Gastroesophageal sphincter (tissue), 4 donors: ENCODE results near the gene SLC2A6. TPM values are rescaled to one million over a fixed set of nuclear protein-coding genes. Genes with fewer than 3 reads are reported as not detected.
A peak's percentile ranks its signal among the peaks of the same experiment; 100 is the strongest.

ENCODE experiments used
- ATAC-seq: fragments of 150-250 bp; one replicate; pipeline ENCODE4 v1.9.1; 2016; ENCODE audit warnings: mild to moderate bottlenecking, moderate library complexity
- H3K27ac ChIP-seq, 4 donors: fragments of 200-600 bp; sonication (generic) in 3 of 4; 1 replicate in 3 of 4; 2 replicates in 1 of 4; pipeline ENCODE4 v1.5.1; 2016 to 2019
- H3K27me3 ChIP-seq: fragments of 200-600 bp; sonication (generic); one replicate; pipeline ENCODE4 v1.5.1; 2019
- H3K36me3 ChIP-seq, 2 donors: fragments of 200-600 bp; sonication (generic); one replicate each; pipeline ENCODE4 v1.5.1; 2019; ENCODE audit warnings: control low read depth in 1 of 2
- H3K4me1 ChIP-seq, 3 donors: fragments of 200-600 bp; sonication (generic); 1 replicate in 2 of 3; 2 replicates in 1 of 3; pipeline ENCODE4 v1.5.1; 2016 to 2019; ENCODE audit warnings: control low read depth in 2 of 3
- H3K4me3 ChIP-seq, 2 donors: fragments of 200-600 bp; sonication (generic); one replicate each; pipeline ENCODE4 v1.5.1; 2019; ENCODE audit warnings: mild to moderate bottlenecking in 1 of 2, moderate library complexity in 1 of 2
- H3K9me3 ChIP-seq, 3 donors: fragments of 200-600 bp; sonication (generic); one replicate each; pipeline ENCODE4 v1.5.1; 2017 to 2019; ENCODE audit warnings: control low read depth in 2 of 3
- CTCF ChIP-seq, 4 experiments: fragments of 200-600 bp in 2 of 4; fragments of 450-650 bp in 2 of 4; sonication (generic) in 1 of 4; IDR thresholded peaks; one replicate each; pipeline ENCODE4 v1.5.1; 2017 to 2019; ENCODE audit warnings: antibody characterized with exemption in 4 of 4, mild to moderate bottlenecking in 2 of 4, moderate library complexity in 2 of 4
- EP300 ChIP-seq: sonication (generic); formaldehyde crosslinking; IDR thresholded peaks from one replicate; pipeline ENCODE4 v1.6.1; 2017; ENCODE audit warnings: antibody characterized with exemption, mild to moderate bottlenecking
- POLR2A ChIP-seq, 2 donors: fragments of 450-650 bp; IDR thresholded peaks; one replicate each; pipeline ENCODE4 v1.6.1; 2017; ENCODE audit warnings: antibody characterized with exemption in 2 of 2, mild to moderate bottlenecking in 2 of 2, moderate library complexity in 1 of 2
- POLR2AphosphoS5 ChIP-seq: sonication (generic); formaldehyde crosslinking; IDR thresholded peaks from one replicate; pipeline ENCODE4 v1.6.1; 2017; ENCODE audit warnings: antibody characterized with exemption
- WGBS, 2 donors: methylation state at CpG; one replicate each; pipeline ENCODE4 v1.1.5; 2018; ENCODE audit warnings: low coverage in 1 of 2; 5-methylcytosine and 5-hydroxymethylcytosine counted together
- total RNA-seq, 4 donors: library from RNA; depleted of rRNA; stranded (reverse); fragments of >200 nt; gene quantifications; one replicate each; pipeline ENCODE4 v1.1.0, GENCODE V29; 2016

SLC2A6 gene
- total RNA-seq, 4 donors from 2014 or later: 1.7 to 11.8 (median 5.2) TPM

- H3K27me3 ChIP-seq: no peaks in the 10 kb centered on the region
- no peak overlapping the region for H3K27ac ChIP-seq
- TF ChIP-seq EP300: no peak
- TF ChIP-seq CTCF (IDR thresholded peaks at IDR 0.05): no peak
- TF ChIP-seq POLR2AphosphoS5: no peak
- no peak for TF ChIP-seq POLR2A (IDR thresholded peaks at IDR 0.05)
- WGBS, 2 donors: 81 to 91% methylated on average over 3 to 4 of the region's 22 CpGs
- H3K9me3 ChIP-seq: no peaks in the 10 kb centered on the region
- no peak overlapping the region for H3K4me3 ChIP-seq
- peaks cover 0 to 28% (median 4%) of the 10 kb centered on the region in 3 donors for H3K4me1 ChIP-seq
- ATAC-seq: no peak
- peaks cover 0 to 44% of the 10 kb centered on the region in 2 donors for H3K36me3 ChIP-seq
Measured at GRCh38 chr9:133463234-133463863, 15.6 kb downstream of the SLC2A6 start.

DNA sequence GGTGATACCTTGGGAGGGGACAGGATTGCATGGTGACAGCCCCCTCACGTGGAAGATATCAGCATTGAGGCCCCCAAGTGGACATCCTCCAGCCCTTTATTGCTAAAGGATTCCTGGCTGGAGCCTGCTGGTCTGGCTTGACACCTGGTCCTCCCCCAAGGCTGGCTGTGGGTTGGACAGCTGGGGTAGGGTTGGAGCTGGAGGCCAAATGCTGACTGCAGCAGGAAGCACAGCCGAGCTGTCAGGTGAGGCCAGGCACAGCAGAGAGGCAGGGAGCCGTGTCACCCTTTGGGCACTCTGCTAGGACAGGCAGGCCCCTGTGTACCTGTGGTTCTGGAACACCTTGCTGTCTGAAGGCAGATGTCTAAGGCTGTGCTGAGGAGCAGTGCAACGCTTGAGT lies 16.9 kb downstream of the SLC2A6 start:
- H3K4me1 ChIP-seq: peaks cover 0 to 28% (median 4%) of the 10 kb centered on the region in 3 donors
- H3K27ac ChIP-seq: no peak overlapping the region
- TF ChIP-seq EP300 (no peak), POLR2A (IDR thresholded peaks at IDR 0.05) (no peak), CTCF (IDR thresholded peaks at IDR 0.05) (no peak), POLR2AphosphoS5 (no peak)
- H3K4me3 ChIP-seq: no peak overlapping the region
- WGBS, 2 donors: 83% methylated on average over 1 of the region's 4 CpGs; no CpG with 5 or more reads in 1 of the 2 donors
- no peak for ATAC-seq
- H3K36me3 ChIP-seq: peaks cover 0 to 31% of the 10 kb centered on the region in 2 donors
- no peaks in the 10 kb centered on the region for H3K27me3 ChIP-seq
- H3K9me3 ChIP-seq: no peaks in the 10 kb centered on the region

DNA sequence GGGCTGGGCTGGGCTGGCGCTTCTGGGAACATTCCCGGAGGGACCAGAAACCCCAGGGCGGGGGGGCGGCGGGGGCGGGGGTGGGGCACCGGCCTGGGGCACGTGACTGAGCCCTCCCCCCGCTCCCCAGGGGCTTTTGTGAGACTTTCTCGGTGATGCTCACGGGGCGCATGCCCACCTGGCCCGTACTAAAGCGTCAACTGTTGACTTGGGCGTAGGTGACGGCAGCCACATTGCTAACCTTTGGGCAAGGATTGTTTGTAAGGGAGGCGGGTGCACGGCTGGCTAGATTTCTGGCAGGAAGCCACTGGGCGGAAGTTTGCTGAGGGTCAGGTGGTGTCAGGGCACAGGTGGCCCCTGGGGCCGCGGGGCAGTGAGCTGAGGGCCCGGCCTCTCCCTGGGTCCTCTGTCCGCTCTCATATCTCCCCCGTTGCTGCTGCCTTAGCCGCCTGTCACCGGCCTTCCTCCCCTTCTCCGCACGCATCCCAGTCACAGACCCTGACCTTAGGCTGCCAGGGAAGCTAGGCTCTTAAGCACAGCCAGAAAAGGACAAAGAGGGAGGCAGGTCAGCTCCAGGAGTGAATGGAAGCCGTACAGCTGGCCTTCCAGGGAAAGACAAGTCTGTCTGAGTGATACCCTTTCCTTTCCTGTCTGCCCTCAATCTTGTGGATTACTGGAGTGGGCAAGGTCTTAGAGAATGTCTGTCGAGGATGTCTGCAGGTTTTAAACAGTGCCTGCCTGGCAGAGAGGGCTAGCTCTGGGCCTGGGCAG lies 18.3 kb downstream of the SLC2A6 start:
- H3K4me1 ChIP-seq: peaks cover 0 to 28% (median 4%) of the 10 kb centered on the region in 3 donors
- H3K4me3 ChIP-seq: peak overlapping the region; percentile 76 to 90
- no peaks in the 10 kb centered on the region for H3K27me3 ChIP-seq
- no peaks in the 10 kb centered on the region for H3K9me3 ChIP-seq
- H3K36me3 ChIP-seq: peaks cover 0 to 24% of the 10 kb centered on the region in 2 donors
- WGBS, 2 donors: 16 to 39% methylated on average over 5 to 7 of the region's 30 CpGs
- ATAC-seq: peak; percentile 35
- TF ChIP-seq POLR2AphosphoS5: peak; percentile 10
- TF ChIP-seq CTCF (IDR thresholded peaks at IDR 0.05): no peak
- TF ChIP-seq EP300: no peak
- no peak for TF ChIP-seq POLR2A (IDR thresholded peaks at IDR 0.05)
- peak overlapping the region; percentile 83 to 97 (median 93) for H3K27ac ChIP-seq

DNA sequence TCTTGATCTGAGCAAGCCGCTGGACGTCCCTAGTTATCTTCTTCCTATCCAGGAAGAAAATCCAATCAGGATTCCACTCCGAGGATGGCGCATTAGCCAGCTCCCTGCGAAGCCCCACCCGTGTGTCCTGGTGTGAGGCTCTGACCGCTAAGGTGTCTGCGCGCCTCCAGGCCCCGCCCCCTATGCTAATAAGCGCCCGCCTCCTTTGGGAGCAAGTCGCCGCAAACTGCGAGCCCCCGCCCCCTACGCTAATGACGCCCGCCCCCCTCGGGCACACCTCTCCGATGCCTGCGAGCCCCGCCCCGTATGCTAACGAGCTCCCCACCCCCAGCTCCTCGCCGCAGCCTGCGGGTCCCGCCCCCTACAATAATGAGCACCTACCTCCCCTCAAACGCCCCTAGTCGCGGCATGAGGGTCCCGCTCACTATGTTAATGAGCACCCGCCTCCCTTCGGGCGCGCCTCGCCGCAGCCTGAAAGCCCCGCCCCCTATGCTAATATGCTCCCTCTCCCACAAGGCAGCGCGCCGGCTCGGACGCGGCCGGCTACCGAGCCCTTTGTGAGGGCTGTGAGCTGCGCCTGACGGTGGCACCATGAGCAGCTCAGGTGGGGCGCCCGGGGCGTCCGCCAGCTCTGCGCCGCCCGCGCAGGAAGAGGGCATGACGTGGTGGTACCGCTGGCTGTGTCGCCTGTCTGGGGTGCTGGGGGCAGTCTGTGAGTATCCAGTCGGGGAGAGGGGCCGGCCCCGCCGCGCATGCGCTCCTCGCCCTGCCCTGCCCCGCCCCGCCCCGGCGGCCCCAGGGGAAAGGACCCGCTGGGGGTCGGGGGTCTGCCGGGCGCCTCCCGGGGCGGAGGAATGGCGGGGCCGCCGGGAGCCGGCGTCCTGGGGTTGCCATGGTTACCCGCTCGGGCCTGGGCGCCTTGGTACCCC lies 19.2 kb downstream of the SLC2A6 start, which contains the start of gene CACFD1:
Gene CACFD1 (plus strand): TSS at position 503 of the 929 bp plus-strand sequence. CDS start 89 bp downstream, at position 592.
- Histone ChIP-seq H3K36me3 (peaks cover 0 to 16% of the 10 kb centered on the region in 2 donors), H3K9me3 (no peaks in the 10 kb centered on the region), H3K27ac (peak within 1 kb of the TSS; percentile 83 to 97 (median 93)), H3K4me1 (peaks cover 0 to 28% (median 4%) of the 10 kb centered on the region in 3 donors), H3K4me3 (peak within 1 kb of the TSS; percentile 76 to 90), H3K27me3 (no peaks in the 10 kb centered on the region)
- peak; percentile 93 for ATAC-seq
- 0% methylated on average over 2 of the region's 86 CpGs; no CpG with 5 or more reads in 1 of the 2 donors for WGBS, 2 donors
- peak in 1 of 4 experiments; percentile 6 for TF ChIP-seq CTCF (IDR thresholded peaks at IDR 0.05)
- peak; percentile 73 for TF ChIP-seq POLR2AphosphoS5
- peak; percentile 75 to 76 for TF ChIP-seq POLR2A (IDR thresholded peaks at IDR 0.05)
- TF ChIP-seq EP300: no peak
